K562 (cell line): ENCODE measurements around the gene CDH5. TPM values are rescaled to one million over a fixed set of nuclear protein-coding genes. Genes with fewer than 3 reads are reported as not detected.

Source experiments
- CTBP1 ChIP-seq: fragments of 450-650 bp; IDR thresholded peaks from 2 replicates; pipeline ENCODE4 v1.6.1; 2016; ENCODE audit warnings: borderline replicate concordance
- CTCF ChIP-seq, 3 experiments: IDR thresholded peaks in 2 of 3; conservative IDR thresholded peaks in 1 of 3; 2 replicates each; pipeline ENCODE4 v1.5.1; 2011 to 2012; ENCODE audit warnings: low read length in 3 of 3, mild to moderate bottlenecking in 3 of 3, control low read depth in 2 of 3, improper control_type of control experiment in 1 of 3, inconsistent platforms in 1 of 3, low read depth in 1 of 3, mixed read lengths in 1 of 3, moderate library complexity in 1 of 3; ENCODE audit not compliant: insufficient read depth in 2 of 3
- DEAF1 ChIP-seq: fragments of 450-650 bp; formaldehyde crosslinking; IDR thresholded peaks from 2 replicates; pipeline ENCODE4 v1.4.0; 2020; ENCODE audit warnings: mild to moderate bottlenecking, moderate library complexity
- GATAD2B ChIP-seq: fragments of 450-650 bp; IDR thresholded peaks from 2 replicates; pipeline ENCODE4 v1.6.1; 2017; ENCODE audit warnings: mild to moderate bottlenecking, borderline replicate concordance
- HCFC1 ChIP-seq: IDR thresholded peaks from 2 replicates; pipeline ENCODE4 v1.6.1; 2012; ENCODE audit warnings: low read depth, low read length, improper control_type of control experiment
- KDM5B ChIP-seq: fragments of 200-600 bp; sonication (generic); IDR thresholded peaks from 2 replicates; pipeline ENCODE4 v1.6.1; 2012; ENCODE audit warnings: low read depth, mild to moderate bottlenecking, moderate library complexity, low read length, control low read depth, inconsistent platforms; ENCODE audit not compliant: insufficient replicate concordance
- NFIC ChIP-seq: fragments of 450-650 bp; IDR thresholded peaks from 2 replicates; pipeline ENCODE4 v1.6.1; 2017; ENCODE audit warnings: mild to moderate bottlenecking, inconsistent platforms
- NFRKB ChIP-seq: fragments of 450-650 bp; IDR thresholded peaks from 2 replicates; pipeline ENCODE4 v1.6.1; 2016; ENCODE audit warnings: low read depth
- PBX2 ChIP-seq, 2 experiments: IDR thresholded peaks in 1 of 2; conservative IDR thresholded peaks in 1 of 2; 2 replicates each; pipeline ENCODE4 v1.6.1; 2016; ENCODE audit warnings: low read depth in 2 of 2, mild to moderate bottlenecking in 1 of 2, missing compliant biosample characterization in 1 of 2, missing genetic modification characterization in 1 of 2, moderate library complexity in 1 of 2
- POLR2G ChIP-seq: fragments of 200-400 bp; formaldehyde crosslinking; IDR thresholded peaks from 2 replicates; pipeline ENCODE4 v1.6.1; 2017; ENCODE audit warnings: low read depth, mild to moderate bottlenecking, antibody characterized with exemption, low read length, moderate library complexity
- RAD21 ChIP-seq, 2 experiments: fragments of 250-450 bp in 1 of 2; fragments of 450-650 bp in 1 of 2; sonication (Bioruptor Pico) in 1 of 2; formaldehyde crosslinking in 1 of 2; IDR thresholded peaks in 1 of 2; conservative IDR thresholded peaks in 1 of 2; 2 replicates each; pipeline versions ENCODE4 v1.4.0 to v1.8.0; 2020 to 2022; ENCODE audit warnings: mild to moderate bottlenecking in 2 of 2, moderate library complexity in 1 of 2
- RB1 ChIP-seq: fragments of 450-650 bp; IDR thresholded peaks from 2 replicates; pipeline ENCODE4 v1.6.1; 2017; ENCODE audit warnings: low read depth, mild to moderate bottlenecking
- RCOR1 ChIP-seq, 2 experiments: IDR thresholded peaks; 2 replicates each; pipeline ENCODE4 v1.6.1; 2012; ENCODE audit warnings: low read depth in 2 of 2, low read length in 2 of 2, borderline replicate concordance in 1 of 2, improper control_type of control experiment in 1 of 2
- SIRT6 ChIP-seq: IDR thresholded peaks from one replicate; pipeline ENCODE4 v1.6.1; 2012; ENCODE audit warnings: low read depth, mild to moderate bottlenecking, control low read depth, inconsistent platforms, low read length, moderate library complexity
- XRCC4 ChIP-seq: IDR thresholded peaks from one replicate; pipeline ENCODE4 v1.6.1; 2011; ENCODE audit not compliant: insufficient read depth, insufficient read length; ENCODE audit errors: extremely low read depth
- ZKSCAN8 ChIP-seq: fragments of 200-800 bp; sonication (Bioruptor generic); IDR thresholded peaks from 2 replicates; pipeline ENCODE4 v1.6.1; 2016; ENCODE audit warnings: missing genetic modification characterization, missing compliant biosample characterization
- ZNF143 ChIP-seq: sonication (generic); formaldehyde crosslinking; IDR thresholded peaks from 2 replicates; pipeline ENCODE4 v1.9.0; 2022; ENCODE audit warnings: mild to moderate bottlenecking, missing genetic modification reagents
- ZNF146 ChIP-seq: IDR thresholded peaks from one replicate; pipeline ENCODE4 v1.6.1; 2018; ENCODE audit warnings: missing compliant biosample characterization; ENCODE audit not compliant: unreplicated experiment
- ZNF408 ChIP-seq: fragments of 250-450 bp; sonication (Bioruptor Pico); IDR thresholded peaks from 2 replicates; pipeline ENCODE4 v1.4.0; 2020; ENCODE audit warnings: low read depth, mild to moderate bottlenecking, moderate library complexity
- ZNF589 ChIP-seq: fragments of 200-800 bp; sonication (Bioruptor generic); IDR thresholded peaks from 2 replicates; pipeline ENCODE4 v1.6.1; 2016; ENCODE audit warnings: low read depth, missing genetic modification characterization, missing compliant biosample characterization
- ZNF764 ChIP-seq: fragments of 250-450 bp; sonication (Bioruptor Pico); IDR thresholded peaks from 2 replicates; pipeline ENCODE4 v1.4.0; 2020; ENCODE audit warnings: low read depth, mild to moderate bottlenecking, moderate library complexity
- ZSCAN32 ChIP-seq: fragments of 450-650 bp; formaldehyde crosslinking; IDR thresholded peaks from 2 replicates; pipeline ENCODE4 v1.4.0; 2020; ENCODE audit warnings: mild to moderate bottlenecking, moderate library complexity
- polyA plus RNA-seq, 8 experiments: library from polyadenylated mRNA; depleted of rRNA in 4 of 8; stranded (reverse) in 5 of 8; unstranded in 3 of 8; fragments of >200 nt; fragmentation: Nextera tagmentation in 2 of 8; fragmentation: Illumina TruSeq in 1 of 8; extraction: Ambion mirVana in 2 of 8; extraction: Trizol in 1 of 8; gene quantifications; 2 replicates each; pipeline versions ENCODE4 v1.2.1 to v1.2.3, GENCODE V29; 2011 to 2014; ENCODE audit warnings: inconsistent platforms in 1 of 8, missing spikeins in 1 of 8
- total RNA-seq, 7 experiments: library from RNA; depleted of rRNA in 6 of 7; stranded (reverse); fragments of >200 nt in 6 of 7; fragmentation: Illumina TruSeq in 2 of 7; extraction: Trizol in 2 of 7; gene quantifications; 2 replicates each; pipeline versions ENCODE4 v1.2.1 to v1.2.3, GENCODE V29; 2011 to 2021; ENCODE audit warnings: low replicate concordance in 1 of 7

The CDH5 gene
- total and polyA plus RNA-seq, 9 of the 15 experiments (the other 6 are each of a cell fraction or from before 2014, with no cell fraction given): not detected

- TF ChIP-seq PBX2 (CRISPR knock-in tag; IDR thresholded peaks at IDR 0.05; ENCODE audit: low read depth) (no peak), PBX2 (tag; conservative IDR thresholded peaks at IDR 0.05; ENCODE audit: low read depth) (no peak), HCFC1 (no peak), NFRKB (no peak), GATAD2B (no peak), KDM5B (no peak), POLR2G (no peak), RCOR1 (IDR thresholded peaks at IDR 0.05; ENCODE audit: borderline replicate concordance in 1 of 2, low read depth in 2 of 2, low read length in 2 of 2) (peak in 1 of 2 experiments; percentile 50; a peak in 1 of 4 replicates), CTCF (IDR thresholded peaks at IDR 0.05 in 2 of 3, conservative IDR thresholded peaks at IDR 0.05 in 1 of 3; ENCODE audit: insufficient read depth in 2 of 3, low read depth in 1 of 3, low read length in 3 of 3) (peak; percentile 88 to 93 (median 89)), ZNF146 (CRISPR knock-in tag) (no peak), RAD21 (CRISPR knock-in tag; conservative IDR thresholded peaks at IDR 0.05 in 1 of 2, IDR thresholded peaks at IDR 0.05 in 1 of 2) (peak; percentile 89 to 94), NFIC (0 out of 2 replicates have a peak, but pooled peaks have one; percentile 6), ZNF764 (CRISPR knock-in tag) (no peak), ZKSCAN8 (no peak), SIRT6 (no peak), ZNF143 (CRISPR knock-in tag) (no peak), DEAF1 (peak; percentile 86), ZNF589 (no peak), RB1 (no peak), XRCC4 (no peak), ZNF408 (CRISPR knock-in tag) (no peak), ZSCAN32 (no peak), CTBP1 (peak; percentile 65; the same call in 1 of the 2 replicates)
Measured at GRCh38 chr16:66406534-66407221, 40.2 kb downstream of the CDH5 start (continued).
